ENCODE data around the gene SCMH1. TPM values are rescaled to one million over a fixed set of nuclear protein-coding genes. Genes with fewer than 3 reads are reported as not detected.

SCMH1 gene
- total and polyA plus RNA-seq, 9 donors, result 26.9 to 41.7 (median 32.7) TPM

GRCh38 chr1:41109310-41110197 is 132.6 kb downstream of the SCMH1 start:
- DNase-seq, result peak; percentile 98
- Histone ChIP-seq H3K27me3 (ENCODE audit: control insufficient read depth, insufficient read depth, low read length) (no peaks in the 10 kb centered on the region), H3K4me1 (ENCODE audit: control insufficient read depth, insufficient read depth, low read length) (peaks cover 19% of the 10 kb centered on the region), H3K4me3 (ENCODE audit: low read length) (no peak overlapping the region), H3K9me3 (replicated peaks; ENCODE audit: control insufficient read depth, low read depth, low read length) (no peaks in the 10 kb centered on the region), H3K36me3 (ENCODE audit: control insufficient read depth, insufficient read depth, low read length) (peaks cover 6% of the 10 kb centered on the region), H3K27ac (ENCODE audit: low read length) (peak overlapping the region; percentile 96)
- 3% methylated on average over 3 of the region's 4 CpGs for WGBS (ENCODE audit: insufficient coverage)

- H3K36me3 ChIP-seq (ENCODE audit: control insufficient read depth, insufficient read depth, low read length), result peaks cover 6% of the 10 kb centered on the region
- WGBS (ENCODE audit: insufficient coverage), result no CpG with 5 or more reads among the region's 1 CpG
- DNase-seq, result peak; percentile 71
- H3K27ac ChIP-seq (ENCODE audit: low read length), result peak overlapping the region; percentile 96
- no peaks in the 10 kb centered on the region for H3K9me3 ChIP-seq (replicated peaks; ENCODE audit: control insufficient read depth, low read depth, low read length)
- H3K27me3 ChIP-seq (ENCODE audit: control insufficient read depth, insufficient read depth, low read length), result no peaks in the 10 kb centered on the region
- H3K4me3 ChIP-seq (ENCODE audit: low read length), result no peak overlapping the region
- peaks cover 22% of the 10 kb centered on the region for H3K4me1 ChIP-seq (ENCODE audit: control insufficient read depth, insufficient read depth, low read length)
Measured at GRCh38 chr1:41108696-41109275, 133.3 kb downstream of the SCMH1 start.

GRCh38 chr1:41103766-41104165 is 138.3 kb downstream of the SCMH1 start:
- Histone ChIP-seq H3K4me1 (ENCODE audit: control insufficient read depth, insufficient read depth, low read length) (peaks cover 28% of the 10 kb centered on the region), H3K4me3 (ENCODE audit: low read length) (no peak overlapping the region), H3K9me3 (replicated peaks; ENCODE audit: control insufficient read depth, low read depth, low read length) (no peaks in the 10 kb centered on the region), H3K27ac (ENCODE audit: low read length) (no peak overlapping the region), H3K27me3 (ENCODE audit: control insufficient read depth, insufficient read depth, low read length) (no peaks in the 10 kb centered on the region), H3K36me3 (ENCODE audit: control insufficient read depth, insufficient read depth, low read length) (no peaks in the 10 kb centered on the region)
- peak; percentile 53 for DNase-seq
- 63% methylated on average over 2 of the region's 4 CpGs for WGBS (ENCODE audit: insufficient coverage)

GRCh38 chr1:41102653-41103052 is 139.5 kb downstream of the SCMH1 start:
- no peaks in the 10 kb centered on the region for H3K36me3 ChIP-seq (ENCODE audit: control insufficient read depth, insufficient read depth, low read length)
- no CpG with 5 or more reads among the region's 1 CpG for WGBS (ENCODE audit: insufficient coverage)
- no peaks in the 10 kb centered on the region for H3K9me3 ChIP-seq (replicated peaks; ENCODE audit: control insufficient read depth, low read depth, low read length)
- H3K4me1 ChIP-seq (ENCODE audit: control insufficient read depth, insufficient read depth, low read length), result peaks cover 20% of the 10 kb centered on the region
- no peaks in the 10 kb centered on the region for H3K27me3 ChIP-seq (ENCODE audit: control insufficient read depth, insufficient read depth, low read length)
- no peak for DNase-seq
- H3K4me3 ChIP-seq (ENCODE audit: low read length), result no peak overlapping the region
- peak overlapping the region; percentile 60 for H3K27ac ChIP-seq (ENCODE audit: low read length)

GRCh38 chr1:41101950-41102607 is 140.0 kb downstream of the SCMH1 start:
- Histone ChIP-seq H3K4me1 (ENCODE audit: control insufficient read depth, insufficient read depth, low read length) (peaks cover 20% of the 10 kb centered on the region), H3K27ac (ENCODE audit: low read length) (peak overlapping the region; percentile 60), H3K9me3 (replicated peaks; ENCODE audit: control insufficient read depth, low read depth, low read length) (no peaks in the 10 kb centered on the region), H3K4me3 (ENCODE audit: low read length) (no peak overlapping the region), H3K27me3 (ENCODE audit: control insufficient read depth, insufficient read depth, low read length) (no peaks in the 10 kb centered on the region), H3K36me3 (ENCODE audit: control insufficient read depth, insufficient read depth, low read length) (no peaks in the 10 kb centered on the region)
- DNase-seq, result peak; percentile 98
- no CpG with 5 or more reads among the region's 2 CpGs for WGBS (ENCODE audit: insufficient coverage)

- Histone ChIP-seq H3K4me1 (ENCODE audit: control insufficient read depth, insufficient read depth, low read length) (peaks cover 20% of the 10 kb centered on the region), H3K4me3 (ENCODE audit: low read length) (no peak overlapping the region), H3K36me3 (ENCODE audit: control insufficient read depth, insufficient read depth, low read length) (no peaks in the 10 kb centered on the region), H3K27ac (ENCODE audit: low read length) (peak overlapping the region; percentile 60), H3K27me3 (ENCODE audit: control insufficient read depth, insufficient read depth, low read length) (no peaks in the 10 kb centered on the region), H3K9me3 (replicated peaks; ENCODE audit: control insufficient read depth, low read depth, low read length) (no peaks in the 10 kb centered on the region)
- peak; percentile 63 for DNase-seq
- no CpG with 5 or more reads among the region's 1 CpG for WGBS (ENCODE audit: insufficient coverage)
Measured at GRCh38 chr1:41101076-41101475, 141.0 kb downstream of the SCMH1 start.

GRCh38 chr1:41100170-41100569 is 141.9 kb downstream of the SCMH1 start:
- no peak overlapping the region for H3K27ac ChIP-seq (ENCODE audit: low read length)
- H3K4me3 ChIP-seq (ENCODE audit: low read length), result no peak overlapping the region
- no peak for DNase-seq
- H3K4me1 ChIP-seq (ENCODE audit: control insufficient read depth, insufficient read depth, low read length), result peaks cover 20% of the 10 kb centered on the region
- H3K27me3 ChIP-seq (ENCODE audit: control insufficient read depth, insufficient read depth, low read length), result no peaks in the 10 kb centered on the region
- H3K36me3 ChIP-seq (ENCODE audit: control insufficient read depth, insufficient read depth, low read length), result no peaks in the 10 kb centered on the region
- WGBS (ENCODE audit: insufficient coverage), result no CpG with 5 or more reads among the region's 4 CpGs
- no peaks in the 10 kb centered on the region for H3K9me3 ChIP-seq (replicated peaks; ENCODE audit: control insufficient read depth, low read depth, low read length)

GRCh38 chr1:41098730-41099460 is 143.2 kb downstream of the SCMH1 start:
- H3K36me3 ChIP-seq (ENCODE audit: control insufficient read depth, insufficient read depth, low read length), result no peaks in the 10 kb centered on the region
- no peaks in the 10 kb centered on the region for H3K27me3 ChIP-seq (ENCODE audit: control insufficient read depth, insufficient read depth, low read length)
- 38% methylated on average over 1 of the region's 5 CpGs for WGBS (ENCODE audit: insufficient coverage)
- peak overlapping the region; percentile 57 for H3K27ac ChIP-seq (ENCODE audit: low read length)
- peaks cover 19% of the 10 kb centered on the region for H3K4me1 ChIP-seq (ENCODE audit: control insufficient read depth, insufficient read depth, low read length)
- H3K9me3 ChIP-seq (replicated peaks; ENCODE audit: control insufficient read depth, low read depth, low read length), result no peaks in the 10 kb centered on the region
- H3K4me3 ChIP-seq (ENCODE audit: low read length), result no peak overlapping the region
- DNase-seq, result peak; percentile 61

GRCh38 chr1:41097105-41097504 is 145.0 kb downstream of the SCMH1 start:
- H3K4me1 ChIP-seq (ENCODE audit: control insufficient read depth, insufficient read depth, low read length), result peaks cover 5% of the 10 kb centered on the region
- no peaks in the 10 kb centered on the region for H3K27me3 ChIP-seq (ENCODE audit: control insufficient read depth, insufficient read depth, low read length)
- H3K36me3 ChIP-seq (ENCODE audit: control insufficient read depth, insufficient read depth, low read length), result no peaks in the 10 kb centered on the region
- no peaks in the 10 kb centered on the region for H3K9me3 ChIP-seq (replicated peaks; ENCODE audit: control insufficient read depth, low read depth, low read length)
- DNase-seq, result peak; percentile 28
- no peak overlapping the region for H3K27ac ChIP-seq (ENCODE audit: low read length)
- 40% methylated on average over 1 of the region's 4 CpGs for WGBS (ENCODE audit: insufficient coverage)
- H3K4me3 ChIP-seq (ENCODE audit: low read length), result no peak overlapping the region

Measured in muscle of leg (tissue), 11 donors.